Measurements from ENCODE around the gene RIMBP3C. TPM values are rescaled to one million over a fixed set of nuclear protein-coding genes. Genes with fewer than 3 reads are reported as not detected.
"Not testable (repeated sequence)": the region's sequence is repeated elsewhere in the genome, so short reads cannot be mapped to it uniquely, and the experiment has no call there.

Gene RIMBP3C
- total RNA-seq, 1 donor from 2014 or later = 0.23 TPM

DNA sequence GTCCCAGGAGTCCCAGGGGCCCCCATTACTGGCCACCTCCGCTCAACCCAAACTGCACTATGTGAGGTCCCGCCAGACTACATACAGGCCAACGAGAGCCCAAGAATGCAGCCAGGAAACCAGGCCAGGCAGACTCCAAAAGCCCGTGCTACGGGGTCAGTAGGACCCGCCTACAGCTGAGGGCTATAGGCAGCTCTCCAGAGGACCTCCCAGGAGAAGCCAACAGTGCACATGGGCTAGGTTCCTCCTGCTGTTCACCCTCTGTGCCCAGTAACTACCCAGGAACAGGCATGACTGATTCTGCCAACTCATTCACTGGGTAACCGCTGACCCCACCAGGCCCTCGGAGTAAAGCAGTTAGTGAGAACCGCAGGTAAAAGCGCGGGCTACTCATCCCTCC lies 39.2 kb downstream of the RIMBP3C start:
- not testable (repeated sequence) for H4K20me1 ChIP-seq (ENCODE audit: insufficient read depth, low read length); FAIRE-seq; H3K4me1 ChIP-seq (ENCODE audit: insufficient read depth, low read length); H2AFZ ChIP-seq (ENCODE audit: low read depth, low read length); DNase-seq (ENCODE audit: low read depth); H3K79me2 ChIP-seq (ENCODE audit: insufficient read depth, low read length); H3K9me3 ChIP-seq (ENCODE audit: insufficient read depth, low read depth, low read length); H3K36me3 Mint-ChIP-seq (ENCODE audit: low read depth, unreplicated experiment); H3K9ac ChIP-seq (ENCODE audit: low read length); H3K27ac Mint-ChIP-seq (ENCODE audit: unreplicated experiment); H3K4me3 ChIP-seq (ENCODE audit: insufficient read depth, low read depth, low read length); H3K4me1 Mint-ChIP-seq (ENCODE audit: low read depth, unreplicated experiment); H3K4me3 Mint-ChIP-seq (ENCODE audit: unreplicated experiment); H3K27me3 ChIP-seq (ENCODE audit: insufficient read depth, low read length); H3K9me3 Mint-ChIP-seq (ENCODE audit: unreplicated experiment); H3K36me3 ChIP-seq (ENCODE audit: insufficient read depth, low read length); H3K27me3 Mint-ChIP-seq (ENCODE audit: low read depth, unreplicated experiment); H3K27ac ChIP-seq (ENCODE audit: low read depth, low read length); H3K4me2 ChIP-seq (ENCODE audit: low read length)

DNA sequence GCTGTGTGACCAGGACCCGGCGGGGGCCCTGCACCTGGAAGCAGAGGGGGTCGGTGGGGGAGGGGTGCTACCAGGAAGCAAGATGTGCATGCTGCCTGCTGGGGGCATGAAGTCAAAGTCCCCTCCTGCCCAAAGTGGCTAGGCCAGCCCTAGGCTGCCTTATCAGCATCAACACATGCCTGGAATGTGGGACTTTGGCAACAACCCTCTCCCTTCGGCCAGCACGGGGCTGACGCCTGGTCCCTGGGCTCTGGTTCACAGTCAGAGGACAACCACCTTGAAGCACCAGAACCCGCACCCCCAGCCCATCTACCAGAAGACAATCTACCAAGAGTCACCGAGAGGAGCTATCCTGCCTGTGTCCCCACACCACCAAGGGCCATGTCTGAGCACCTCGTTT lies 40.9 kb downstream of the RIMBP3C start:
- not testable (repeated sequence) for H3K4me2 ChIP-seq (ENCODE audit: low read length); H3K27ac ChIP-seq (ENCODE audit: low read depth, low read length); H3K4me3 ChIP-seq (ENCODE audit: insufficient read depth, low read depth, low read length); H3K9me3 ChIP-seq (ENCODE audit: insufficient read depth, low read depth, low read length); H2AFZ ChIP-seq (ENCODE audit: low read depth, low read length); H3K4me3 Mint-ChIP-seq (ENCODE audit: unreplicated experiment); H3K36me3 ChIP-seq (ENCODE audit: insufficient read depth, low read length); H4K20me1 ChIP-seq (ENCODE audit: insufficient read depth, low read length); H3K9me3 Mint-ChIP-seq (ENCODE audit: unreplicated experiment); H3K36me3 Mint-ChIP-seq (ENCODE audit: low read depth, unreplicated experiment); H3K27me3 ChIP-seq (ENCODE audit: insufficient read depth, low read length); H3K79me2 ChIP-seq (ENCODE audit: insufficient read depth, low read length); H3K4me1 ChIP-seq (ENCODE audit: insufficient read depth, low read length); H3K9ac ChIP-seq (ENCODE audit: low read length); H3K4me1 Mint-ChIP-seq (ENCODE audit: low read depth, unreplicated experiment); DNase-seq (ENCODE audit: low read depth); H3K27ac Mint-ChIP-seq (ENCODE audit: unreplicated experiment); H3K27me3 Mint-ChIP-seq (ENCODE audit: low read depth, unreplicated experiment); FAIRE-seq

DNA sequence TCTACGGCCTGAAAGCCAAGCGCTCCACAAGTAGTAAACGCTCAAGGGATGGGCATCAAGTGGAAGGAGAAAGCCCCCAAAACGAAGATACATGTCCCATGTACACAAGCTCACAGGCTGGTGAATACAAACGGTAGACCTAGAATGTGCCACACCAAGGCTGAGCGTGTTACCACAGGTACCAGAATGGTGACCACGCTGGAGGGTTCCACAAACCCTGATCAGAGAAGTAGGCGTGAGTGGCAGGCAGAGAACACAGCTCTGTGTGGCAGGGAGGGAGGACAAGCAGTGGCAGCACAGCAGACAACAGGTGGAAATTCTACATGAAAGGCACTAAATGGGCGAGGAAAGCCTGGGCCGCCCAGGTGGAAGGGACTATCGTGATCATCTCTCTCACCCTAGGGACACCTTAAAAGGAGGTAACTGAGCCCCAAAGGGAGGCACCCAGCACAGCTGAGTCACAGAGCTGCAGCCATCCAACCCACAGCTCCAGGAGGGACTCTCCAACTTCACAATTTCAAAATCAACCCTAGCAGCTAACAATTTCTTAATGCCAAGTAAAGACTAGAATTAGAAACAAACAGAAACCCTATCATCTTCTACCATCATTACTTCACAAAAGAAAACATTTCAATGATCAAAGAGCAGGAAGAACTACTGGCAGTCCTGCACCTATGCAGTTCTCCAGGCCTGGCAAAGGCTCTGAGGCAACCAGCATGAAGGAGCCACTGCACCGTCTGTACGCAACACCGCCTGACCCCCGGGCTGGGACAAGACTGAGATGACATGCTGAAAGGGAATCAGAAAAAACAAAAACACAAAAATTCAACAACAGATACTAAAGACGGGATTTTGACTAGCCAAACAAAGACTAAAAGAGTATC lies 51.4 kb downstream of the RIMBP3C start:
- H3K27me3 ChIP-seq (ENCODE audit: insufficient read depth, low read length); H3K4me1 ChIP-seq (ENCODE audit: insufficient read depth, low read length); H3K9me3 ChIP-seq (ENCODE audit: insufficient read depth, low read depth, low read length); H2AFZ ChIP-seq (ENCODE audit: low read depth, low read length); H3K79me2 ChIP-seq (ENCODE audit: insufficient read depth, low read length); H3K27ac Mint-ChIP-seq (ENCODE audit: unreplicated experiment); FAIRE-seq; H3K27ac ChIP-seq (ENCODE audit: low read depth, low read length); H3K9ac ChIP-seq (ENCODE audit: low read length); H3K9me3 Mint-ChIP-seq (ENCODE audit: unreplicated experiment); H3K36me3 Mint-ChIP-seq (ENCODE audit: low read depth, unreplicated experiment); DNase-seq (ENCODE audit: low read depth); H3K4me3 ChIP-seq (ENCODE audit: insufficient read depth, low read depth, low read length); H3K4me1 Mint-ChIP-seq (ENCODE audit: low read depth, unreplicated experiment); H4K20me1 ChIP-seq (ENCODE audit: insufficient read depth, low read length); H3K4me3 Mint-ChIP-seq (ENCODE audit: unreplicated experiment); H3K4me2 ChIP-seq (ENCODE audit: low read length); H3K27me3 Mint-ChIP-seq (ENCODE audit: low read depth, unreplicated experiment); H3K36me3 ChIP-seq (ENCODE audit: insufficient read depth, low read length): not testable (repeated sequence)

DNA sequence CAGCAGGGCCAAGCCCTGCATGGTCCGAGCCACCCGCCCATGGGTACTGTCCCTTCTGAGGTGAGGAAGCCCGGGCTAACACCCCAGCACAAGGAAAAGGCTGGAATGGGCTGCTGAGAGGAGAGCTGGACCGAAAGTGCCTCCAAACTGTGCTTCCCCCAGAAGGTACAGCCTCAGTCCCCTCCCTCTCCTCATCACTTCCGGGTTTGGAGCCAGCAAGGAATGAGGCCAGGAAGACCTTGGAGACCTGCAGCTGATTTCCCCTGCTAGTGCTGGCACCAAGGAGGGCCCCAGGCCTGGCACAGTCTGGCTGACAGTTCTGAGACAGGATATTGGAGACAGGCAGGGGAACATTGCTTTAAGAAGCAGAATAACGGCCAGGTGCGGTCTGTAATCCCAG lies 52.8 kb downstream of the RIMBP3C start:
- not testable (repeated sequence) for H3K27ac Mint-ChIP-seq (ENCODE audit: unreplicated experiment); H3K79me2 ChIP-seq (ENCODE audit: insufficient read depth, low read length); H3K36me3 ChIP-seq (ENCODE audit: insufficient read depth, low read length); DNase-seq (ENCODE audit: low read depth); H3K4me3 ChIP-seq (ENCODE audit: insufficient read depth, low read depth, low read length); H3K9me3 ChIP-seq (ENCODE audit: insufficient read depth, low read depth, low read length); H3K9ac ChIP-seq (ENCODE audit: low read length); H3K4me2 ChIP-seq (ENCODE audit: low read length); H3K4me3 Mint-ChIP-seq (ENCODE audit: unreplicated experiment); H3K36me3 Mint-ChIP-seq (ENCODE audit: low read depth, unreplicated experiment); H3K9me3 Mint-ChIP-seq (ENCODE audit: unreplicated experiment); H3K27ac ChIP-seq (ENCODE audit: low read depth, low read length); H3K27me3 ChIP-seq (ENCODE audit: insufficient read depth, low read length); H4K20me1 ChIP-seq (ENCODE audit: insufficient read depth, low read length); H3K4me1 ChIP-seq (ENCODE audit: insufficient read depth, low read length); H3K27me3 Mint-ChIP-seq (ENCODE audit: low read depth, unreplicated experiment); H2AFZ ChIP-seq (ENCODE audit: low read depth, low read length); FAIRE-seq; H3K4me1 Mint-ChIP-seq (ENCODE audit: low read depth, unreplicated experiment)

DNA sequence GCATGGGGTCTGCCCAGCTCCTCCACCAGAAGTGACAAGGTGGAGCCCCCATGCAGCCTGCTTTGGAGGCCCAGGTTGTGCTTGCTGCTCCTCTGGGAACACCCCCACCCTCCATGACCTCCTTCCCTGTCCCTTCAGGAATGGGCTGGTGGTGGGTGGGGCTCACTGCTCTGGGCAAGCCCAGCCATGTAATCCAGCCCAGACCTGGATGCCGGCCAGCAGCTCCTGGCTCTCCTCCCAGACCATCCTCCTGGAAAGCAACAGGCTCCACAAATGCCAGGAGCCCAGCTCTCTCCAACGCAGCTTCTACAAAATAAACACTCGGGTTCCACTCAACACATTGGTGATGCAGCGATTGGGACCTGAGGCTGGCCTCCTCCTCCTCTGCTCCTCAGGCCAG lies 53.3 kb downstream of the RIMBP3C start:
- not testable (repeated sequence) for H4K20me1 ChIP-seq (ENCODE audit: insufficient read depth, low read length); H3K27ac Mint-ChIP-seq (ENCODE audit: unreplicated experiment); H3K9ac ChIP-seq (ENCODE audit: low read length); H3K27me3 ChIP-seq (ENCODE audit: insufficient read depth, low read length); H3K9me3 Mint-ChIP-seq (ENCODE audit: unreplicated experiment); H3K4me3 ChIP-seq (ENCODE audit: insufficient read depth, low read depth, low read length); H3K4me2 ChIP-seq (ENCODE audit: low read length); DNase-seq (ENCODE audit: low read depth); H3K27ac ChIP-seq (ENCODE audit: low read depth, low read length); H3K9me3 ChIP-seq (ENCODE audit: insufficient read depth, low read depth, low read length); H2AFZ ChIP-seq (ENCODE audit: low read depth, low read length); H3K4me1 Mint-ChIP-seq (ENCODE audit: low read depth, unreplicated experiment); H3K36me3 Mint-ChIP-seq (ENCODE audit: low read depth, unreplicated experiment); H3K36me3 ChIP-seq (ENCODE audit: insufficient read depth, low read length); FAIRE-seq; H3K79me2 ChIP-seq (ENCODE audit: insufficient read depth, low read length); H3K4me1 ChIP-seq (ENCODE audit: insufficient read depth, low read length); H3K4me3 Mint-ChIP-seq (ENCODE audit: unreplicated experiment); H3K27me3 Mint-ChIP-seq (ENCODE audit: low read depth, unreplicated experiment)

Measured in astrocyte (in vitro differentiated cells and primary cell).